Measurements from ENCODE around the gene HIGD1C. TPM values are rescaled to one million over a fixed set of nuclear protein-coding genes. Genes with fewer than 3 reads are reported as not detected.

HIGD1C gene
- total and polyA plus RNA-seq, 2 of the 8 experiments (the other 6 are each of a cell fraction or from before 2014, with no cell fraction given), result not detected

DNA sequence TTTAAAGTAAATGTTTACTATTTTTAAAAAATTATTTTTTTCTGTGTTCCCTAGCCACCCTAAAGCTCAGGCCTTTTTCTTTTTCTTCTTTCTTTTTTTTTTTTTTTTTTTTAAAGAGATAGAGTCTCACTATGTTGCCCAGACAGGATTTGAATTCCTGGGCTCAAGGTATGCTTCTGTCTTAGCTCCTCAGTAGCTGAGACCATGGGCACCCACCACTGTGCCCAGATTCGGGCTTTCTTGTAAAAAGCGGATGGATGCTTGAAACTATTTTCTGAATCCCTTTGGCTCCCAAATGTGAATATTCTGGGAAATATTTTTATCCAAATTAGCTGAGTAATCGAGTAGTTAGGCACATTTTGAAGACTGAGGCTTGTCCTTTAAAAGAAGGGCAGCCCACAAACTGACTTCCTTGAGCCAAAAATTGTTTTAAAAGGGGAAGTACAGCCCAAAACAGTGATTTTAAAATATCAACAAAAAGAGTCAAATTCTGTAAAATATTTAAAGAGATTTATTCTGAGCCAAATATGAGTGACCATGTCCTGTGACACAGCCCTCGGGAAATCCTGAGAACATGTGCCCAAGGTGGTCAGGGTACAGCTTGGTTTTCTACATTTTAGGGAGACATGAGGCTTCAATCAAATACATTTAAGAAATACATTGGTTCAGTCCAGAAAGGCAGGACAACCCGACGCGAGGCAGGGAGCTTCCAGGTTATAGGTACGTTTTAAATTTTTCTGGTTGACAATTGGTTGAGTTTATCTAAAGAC, 28.8 kb upstream of the HIGD1C start:
- no peak overlapping the region for H4K91ac ChIP-seq (replicated peaks; ENCODE audit: insufficient read length, low read length)
- FAIRE-seq (no peak), DNase-seq (ENCODE audit: low read depth in 1 of 2, low spot score in 2 of 2) (no peak)
- ChIA-PET POLR2A (ENCODE audit: partially characterized antibody) (interaction anchor here (1.3 to 2.1 kb wide), 2 partner anchors 82 to 160 kb away, joined by 4 to 6 read pairs; partner anchors contain the start of gene CSRNP2), CTCF (ENCODE audit: partially characterized antibody) (interaction anchor here (0.5 to 1.2 kb wide), 3 partner anchors 26 to 73 kb away, joined by 3 to 6 read pairs (median 4); no protein-coding TSS in a partner anchor)
- H2BK20ac ChIP-seq (ENCODE audit: low read length), result peak overlapping the region; percentile 48; the same call in 1 of the 2 replicates
- peaks cover 4% of the 10 kb centered on the region for H3K23me2 ChIP-seq (ENCODE audit: low read depth, low read length)
- H4K8ac ChIP-seq (ENCODE audit: extremely low read depth, insufficient read depth, low read length), result no peak overlapping the region
- H3K27ac ChIP-seq (ENCODE audit: low read depth, low read length), result no peak overlapping the region
- peaks cover 0 to 12% (median 8%) of the 10 kb centered on the region in 4 experiments; a peak in 6 of 7 replicates for H3K4me1 ChIP-seq (replicated peaks in 1 of 4; ENCODE audit: control insufficient read depth in 3 of 4, insufficient read depth in 4 of 4, low read length in 3 of 4)
- no peak overlapping the region; the same call in 1 of the 2 replicates for H2BK5ac ChIP-seq (ENCODE audit: low read depth, low read length)
- no peaks in the 10 kb centered on the region for H4K20me1 ChIP-seq (replicated peaks in 1 of 2; ENCODE audit: control insufficient read depth in 1 of 2, insufficient read depth in 2 of 2, low read length in 2 of 2)
- 32% methylated on average over 8 of the region's 8 CpGs; no CpG with 5 or more reads in 1 of the 2 experiments for WGBS, 2 experiments (ENCODE audit: extremely low coverage in 1 of 2, insufficient coverage in 1 of 2, insufficient read length in 1 of 2, insufficient replicate concordance in 2 of 2, low coverage in 1 of 2, low lambda C conversion rate in 2 of 2, missing lambda C conversion rate in 1 of 2)
- H2AK5ac ChIP-seq (ENCODE audit: low read depth, low read length), result no peak overlapping the region
- peak overlapping the region in 2 of 4 experiments; percentile 4 to 54; a peak in 3 of 8 replicates for H3K4me3 ChIP-seq (ENCODE audit: extremely low read depth in 1 of 4, insufficient read depth in 2 of 4, low read depth in 3 of 4, low read length in 4 of 4)
- H4K5ac ChIP-seq (ENCODE audit: insufficient read length, low read depth, low read length), result peak overlapping the region; percentile 29
- H3K36me3 ChIP-seq (ENCODE audit: control insufficient read depth in 2 of 4, insufficient read depth in 4 of 4, low read length in 3 of 4), result no peaks in the 10 kb centered on the region
- no peak overlapping the region for H3K56ac ChIP-seq (replicated peaks; ENCODE audit: insufficient read length, low read depth, low read length)
- no peak overlapping the region for H3K14ac ChIP-seq (ENCODE audit: insufficient read length)
- TF ChIP-seq SUZ12 (IDR thresholded peaks at IDR 0.05; ENCODE audit: low read length) (no peak), CTBP2 (IDR thresholded peaks at IDR 0.05; ENCODE audit: borderline replicate concordance, insufficient read depth, insufficient read length, low read length) (no peak), PHF8 (conservative IDR thresholded peaks at IDR 0.05; ENCODE audit: low read depth, low read length) (no peak), CEBPB (IDR thresholded peaks at IDR 0.05; ENCODE audit: low read depth, low read length) (no peak), RBBP5 (IDR thresholded peaks at IDR 0.05; ENCODE audit: borderline replicate concordance, low read depth, low read length) (no peak), TBP (IDR thresholded peaks at IDR 0.05; ENCODE audit: low read depth, low read length) (no peak), ASH2L (IDR thresholded peaks at IDR 0.05; ENCODE audit: low read length) (no peak)
- no peaks in the 10 kb centered on the region for H3K27me3 ChIP-seq (replicated peaks in 1 of 4; ENCODE audit: control insufficient read depth in 3 of 4, extremely low read depth in 1 of 4, insufficient read depth in 3 of 4, low read length in 3 of 4)
- no peaks in the 10 kb centered on the region for H3K79me1 ChIP-seq (ENCODE audit: low read depth, low read length)
- H2AFZ ChIP-seq (ENCODE audit: low read length), result 0 out of 2 replicates have a peak overlapping the region, but pooled peaks have one; percentile 7
- H2BK15ac ChIP-seq (ENCODE audit: low read length), result no peak overlapping the region
- H3K23ac ChIP-seq (ENCODE audit: insufficient read length), result no peak overlapping the region
- peaks cover 0 to 16% of the 10 kb centered on the region in 2 experiments; a peak in 2 of 4 replicates for H3K79me2 ChIP-seq (ENCODE audit: control insufficient read depth in 1 of 2, insufficient read depth in 2 of 2, low read length in 2 of 2)
- no peak overlapping the region; the same call in 1 of the 2 replicates for H2BK12ac ChIP-seq (ENCODE audit: low read depth, low read length)
- no peak overlapping the region for H3K18ac ChIP-seq (ENCODE audit: extremely low read depth, low read length)
- H2BK120ac ChIP-seq (replicated peaks; ENCODE audit: low read depth, low read length), result peak overlapping the region; percentile 43
- peak overlapping the region; percentile 65 to 68 for H3K4me2 ChIP-seq (ENCODE audit: insufficient read depth in 1 of 2, low read depth in 2 of 2, low read length in 2 of 2)
- H3K9ac ChIP-seq (replicated peaks in 1 of 4; ENCODE audit: extremely low read depth in 1 of 4, low read depth in 3 of 4, low read length in 3 of 4), result no peak overlapping the region
- H3K4ac ChIP-seq (replicated peaks; ENCODE audit: insufficient read length, low read depth, low read length), result no peak overlapping the region
- no peaks in the 10 kb centered on the region for H3K9me3 ChIP-seq (ENCODE audit: insufficient read depth in 2 of 2, low read depth in 1 of 2, low read length in 1 of 2)

Data from H1 (cell line).